ENCODE data around the gene ANAPC7. TPM values are rescaled to one million over a fixed set of nuclear protein-coding genes. Genes with fewer than 3 reads are reported as not detected.
"Not testable (repeated sequence)": the region's sequence is repeated elsewhere in the genome, so short reads cannot be mapped to it uniquely, and the experiment has no call there.

ANAPC7 gene
- total RNA-seq = 10 to 100 TPM; 52.1 to 65.8 TPM
- 100 to 1,000 TPM in 1 of 2 donors, 10 to 100 TPM in 1; 81.5 to 117 TPM for polyA plus RNA-seq (ENCODE audit: insufficient read length in 2 of 2)
- long read RNA-seq, donor 1, transcript ANAPC7-203 (11 exons, 3,045 nt) = major isoform, 9 of 17 reads
- long read RNA-seq, donor 1, transcript ANAPC7-201 (10 exons, 2,200 nt) = minor isoform, 5 of 17 reads
- long read RNA-seq, donor 1, partial matches to known transcripts = 0 of 17 reads
- long read RNA-seq, donor 1, other reads (novel, unspliced or antisense) = 0 of 17 reads
- long read RNA-seq, donor 2, partial matches to known transcripts = 0 of 3 reads
- long read RNA-seq, donor 2, other reads (novel, unspliced or antisense) = 0 of 3 reads
- long read RNA-seq, donor 3, transcript ANAPC7-203 (11 exons, 3,045 nt) = major isoform, 5 of 5 reads
- long read RNA-seq, donor 3, partial matches to known transcripts = 0 of 5 reads
- long read RNA-seq, donor 3, other reads (novel, unspliced or antisense) = 0 of 5 reads
- long read RNA-seq, donor 4, transcript ANAPC7-203 (11 exons, 3,045 nt) = major isoform, 8 of 10 reads
- long read RNA-seq, donor 4, partial matches to known transcripts = 0 of 10 reads
- long read RNA-seq, donor 4, other reads (novel, unspliced or antisense) = 0 of 10 reads

DNA sequence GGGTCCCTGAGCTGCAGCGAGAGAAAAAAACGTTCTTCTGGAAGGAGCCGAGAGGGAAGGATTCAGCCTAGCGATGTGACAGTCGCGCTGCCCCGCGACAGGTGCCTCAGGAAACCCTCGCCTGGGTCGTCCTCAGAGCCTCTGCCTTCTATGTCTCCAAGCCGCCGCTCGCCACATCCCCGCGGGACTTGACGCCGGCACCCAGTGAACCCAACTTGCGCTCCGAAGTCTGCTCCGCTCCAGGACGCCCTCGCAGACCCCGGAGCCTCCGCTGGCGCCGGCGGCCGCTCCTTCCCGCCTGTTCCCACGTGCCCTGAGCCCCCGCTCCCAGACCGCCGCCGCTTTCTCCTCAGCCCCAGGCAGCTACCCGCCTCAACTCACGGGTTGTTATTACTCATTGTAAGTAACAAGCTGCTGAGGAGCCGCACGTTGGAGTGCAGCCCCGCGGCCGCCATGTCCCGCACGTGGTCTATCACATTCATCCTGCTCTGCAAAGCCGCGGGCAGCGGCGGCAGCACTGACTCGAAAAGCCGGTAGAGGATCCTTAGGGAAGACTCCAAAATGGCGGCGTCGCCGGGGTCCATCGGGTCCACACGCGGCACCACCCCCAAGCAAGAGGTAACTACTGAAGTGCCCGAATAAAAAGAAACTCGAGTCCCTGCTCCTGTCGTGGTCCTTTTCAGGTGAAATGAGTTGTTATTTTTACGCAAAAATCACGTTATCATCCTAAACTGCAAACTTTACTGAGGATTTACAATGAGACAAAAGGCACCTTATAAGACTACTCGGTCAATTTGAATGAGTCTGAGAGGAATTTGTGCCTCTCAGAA, at the start of gene ANAPC7:
Gene ANAPC7, minus strand, starts transcription at position 563 of the 830 bp plus-strand sequence. Its CDS starts 81 bp downstream, at position 482.
- H3K9me3 ChIP-seq (ENCODE audit: control insufficient read depth, insufficient read depth, low read length) = no peaks in the 10 kb centered on the region
- peak within 1 kb of the TSS; percentile 96 for H3K27ac ChIP-seq (ENCODE audit: low read depth, low read length)
- peaks cover 17% of the 10 kb centered on the region for H3K4me1 ChIP-seq (ENCODE audit: control insufficient read depth, insufficient read depth, low read length)
- peak; percentile 80 to 98 (median 85) for DNase-seq (ENCODE audit: low read depth in 4 of 6, low spot score in 6 of 6)
- peaks cover 18% of the 10 kb centered on the region for H3K36me3 ChIP-seq (ENCODE audit: control insufficient read depth, insufficient read depth, low read length)
- H3K27me3 ChIP-seq (ENCODE audit: control insufficient read depth, insufficient read depth, low read length) = no peaks in the 10 kb centered on the region
- peak within 1 kb of the TSS; percentile 89 for H3K4me3 ChIP-seq (ENCODE audit: low read depth, low read length)
- WGBS (ENCODE audit: insufficient coverage) = 0% methylated on average over 54 of the region's 62 CpGs

DNA sequence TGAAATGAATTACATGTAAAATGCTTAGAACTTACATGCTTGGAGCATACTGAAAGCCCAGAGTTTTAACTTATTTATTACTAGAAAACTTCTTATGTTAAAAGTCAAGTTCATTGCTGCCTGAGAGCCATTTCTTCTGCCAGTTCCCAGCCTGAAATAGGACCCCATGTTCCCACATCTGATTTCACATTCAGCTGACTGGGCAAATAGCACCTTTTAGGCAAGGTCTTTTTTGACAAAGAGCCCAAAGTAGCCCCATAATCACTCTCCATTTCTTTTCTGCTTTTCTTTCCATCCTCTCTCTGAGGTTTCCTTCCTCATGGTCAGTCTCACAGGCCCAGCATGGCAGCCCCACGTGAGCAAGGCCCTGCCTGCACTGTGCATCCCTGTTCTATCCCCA, 47.8 kb upstream of the ANAPC7 start:
- Histone ChIP-seq H3K9me3 (ENCODE audit: control insufficient read depth, insufficient read depth, low read length) (no peaks in the 10 kb centered on the region), H3K27ac (ENCODE audit: low read depth, low read length) (no peak overlapping the region), H3K27me3 (ENCODE audit: control insufficient read depth, insufficient read depth, low read length) (no peaks in the 10 kb centered on the region), H3K4me1 (ENCODE audit: control insufficient read depth, insufficient read depth, low read length) (peaks cover 21% of the 10 kb centered on the region), H3K36me3 (ENCODE audit: control insufficient read depth, insufficient read depth, low read length) (peaks cover 26% of the 10 kb centered on the region), H3K4me3 (ENCODE audit: low read depth, low read length) (no peak overlapping the region)
- no CpG with 5 or more reads among the region's 1 CpG for WGBS (ENCODE audit: insufficient coverage)
- DNase-seq (ENCODE audit: low read depth in 4 of 6, low spot score in 6 of 6) = no peak

- Histone ChIP-seq H3K27me3 (ENCODE audit: control insufficient read depth, insufficient read depth, low read length) (no peaks in the 10 kb centered on the region), H3K36me3 (ENCODE audit: control insufficient read depth, insufficient read depth, low read length) (peaks cover 20% of the 10 kb centered on the region), H3K9me3 (ENCODE audit: control insufficient read depth, insufficient read depth, low read length) (no peaks in the 10 kb centered on the region), H3K4me3 (ENCODE audit: low read depth, low read length) (peak within 1 kb of the TSS; percentile 97), H3K27ac (ENCODE audit: low read depth, low read length) (peak within 1 kb of the TSS; percentile 94), H3K4me1 (ENCODE audit: control insufficient read depth, insufficient read depth, low read length) (peaks cover 21% of the 10 kb centered on the region)
- peak; percentile 79 to 98 (median 89) for DNase-seq (ENCODE audit: low read depth in 4 of 6, low spot score in 6 of 6)
- under 1% methylated on average over 49 of the region's 51 CpGs for WGBS (ENCODE audit: insufficient coverage)
Observed at GRCh38 chr12:110449799-110450497, 46.4 kb upstream of the ANAPC7 start, which contains the start of gene ARPC3. Gene ARPC3 (minus strand): TSS chr12:110450337. CDS start chr12:110450260, 77 bp downstream.

- H3K9me3 ChIP-seq (ENCODE audit: control insufficient read depth, insufficient read depth, low read length) = no peaks in the 10 kb centered on the region
- no peak overlapping the region for H3K27ac ChIP-seq (ENCODE audit: low read depth, low read length)
- peaks cover 13% of the 10 kb centered on the region for H3K4me1 ChIP-seq (ENCODE audit: control insufficient read depth, insufficient read depth, low read length)
- H3K27me3 ChIP-seq (ENCODE audit: control insufficient read depth, insufficient read depth, low read length) = no peaks in the 10 kb centered on the region
- no peak for DNase-seq (ENCODE audit: low read depth in 4 of 6, low spot score in 6 of 6)
- no peak overlapping the region for H3K4me3 ChIP-seq (ENCODE audit: low read depth, low read length)
- no CpG with 5 or more reads among the region's 3 CpGs for WGBS (ENCODE audit: insufficient coverage)
- peaks cover 46% of the 10 kb centered on the region for H3K36me3 ChIP-seq (ENCODE audit: control insufficient read depth, insufficient read depth, low read length)
Observed at GRCh38 chr12:110444455-110444854, 40.9 kb upstream of the ANAPC7 start.

DNA sequence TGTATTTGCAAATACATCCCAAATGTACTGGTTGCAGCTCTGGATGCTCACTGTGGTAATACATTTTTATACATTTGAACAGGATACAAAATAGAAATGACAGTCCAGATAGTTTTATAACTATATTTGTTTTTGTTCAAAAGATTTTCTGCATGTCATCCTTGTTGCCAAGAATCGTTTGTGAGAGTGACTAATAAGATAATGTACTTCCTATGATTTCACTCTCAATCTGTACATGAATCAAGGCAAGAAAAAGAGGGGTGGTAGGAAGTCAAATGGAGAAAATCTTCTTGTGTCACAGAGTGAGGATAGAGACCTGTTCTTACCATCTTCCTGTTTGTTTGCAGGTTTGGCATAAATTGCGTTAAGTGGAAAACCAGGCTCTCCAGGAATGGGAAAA, 32.7 kb upstream of the ANAPC7 start:
- Histone ChIP-seq H3K27ac (ENCODE audit: low read depth, low read length) (no peak overlapping the region), H3K9me3 (ENCODE audit: control insufficient read depth, insufficient read depth, low read length) (no peaks in the 10 kb centered on the region), H3K36me3 (ENCODE audit: control insufficient read depth, insufficient read depth, low read length) (peaks cover 57% of the 10 kb centered on the region), H3K4me1 (ENCODE audit: control insufficient read depth, insufficient read depth, low read length) (peaks cover 5% of the 10 kb centered on the region), H3K4me3 (ENCODE audit: low read depth, low read length) (no peak overlapping the region), H3K27me3 (ENCODE audit: control insufficient read depth, insufficient read depth, low read length) (no peaks in the 10 kb centered on the region)
- WGBS (ENCODE audit: insufficient coverage) = no CpG with 5 or more reads among the region's 2 CpGs
- DNase-seq (ENCODE audit: low read depth in 4 of 6, low spot score in 6 of 6) = no peak

- Histone ChIP-seq H3K4me1 (ENCODE audit: control insufficient read depth, insufficient read depth, low read length) (peaks cover 5% of the 10 kb centered on the region), H3K9me3 (ENCODE audit: control insufficient read depth, insufficient read depth, low read length) (no peaks in the 10 kb centered on the region), H3K27me3 (ENCODE audit: control insufficient read depth, insufficient read depth, low read length) (no peaks in the 10 kb centered on the region), H3K36me3 (ENCODE audit: control insufficient read depth, insufficient read depth, low read length) (peaks cover 20% of the 10 kb centered on the region), H3K27ac (ENCODE audit: low read depth, low read length) (no peak overlapping the region), H3K4me3 (ENCODE audit: low read depth, low read length) (peak overlapping the region; percentile 47)
- WGBS (ENCODE audit: insufficient coverage) = 93% methylated on average over 3 of the region's 12 CpGs
- no peak for DNase-seq (ENCODE audit: low read depth in 4 of 6, low spot score in 6 of 6)
Observed at GRCh38 chr12:110431957-110432587, 28.6 kb upstream of the ANAPC7 start.

DNA sequence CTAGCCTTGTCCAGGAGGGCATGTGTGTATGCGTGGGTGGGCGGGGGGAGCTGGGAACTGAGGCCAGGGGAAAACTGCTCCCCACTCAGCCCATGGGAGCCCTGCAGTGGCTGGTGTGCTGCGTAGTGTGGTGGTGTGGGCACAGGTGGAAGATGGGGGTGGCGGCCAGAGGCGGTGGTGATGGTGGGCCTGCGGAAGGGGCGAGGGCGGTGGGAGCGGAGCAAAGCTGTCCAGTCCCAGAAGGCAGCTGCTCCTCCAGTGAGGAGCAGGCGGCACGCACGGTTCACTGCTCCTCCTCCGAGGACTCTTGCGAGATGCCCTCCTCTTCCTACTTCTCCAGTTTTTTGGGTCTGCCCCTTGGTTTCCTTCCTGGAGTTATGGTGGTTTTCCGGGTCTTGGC, 26.2 kb upstream of the ANAPC7 start:
- not testable (repeated sequence) for H3K4me1 ChIP-seq (ENCODE audit: control insufficient read depth, insufficient read depth, low read length); H3K9me3 ChIP-seq (ENCODE audit: control insufficient read depth, insufficient read depth, low read length); H3K27ac ChIP-seq (ENCODE audit: low read depth, low read length); DNase-seq (ENCODE audit: low read depth in 4 of 6, low spot score in 6 of 6); H3K4me3 ChIP-seq (ENCODE audit: low read depth, low read length); H3K27me3 ChIP-seq (ENCODE audit: control insufficient read depth, insufficient read depth, low read length)
- 97% methylated on average over 10 of the region's 15 CpGs for WGBS (ENCODE audit: insufficient coverage)
- H3K36me3 ChIP-seq (ENCODE audit: control insufficient read depth, insufficient read depth, low read length) = peaks cover 11% of the 10 kb centered on the region

DNA sequence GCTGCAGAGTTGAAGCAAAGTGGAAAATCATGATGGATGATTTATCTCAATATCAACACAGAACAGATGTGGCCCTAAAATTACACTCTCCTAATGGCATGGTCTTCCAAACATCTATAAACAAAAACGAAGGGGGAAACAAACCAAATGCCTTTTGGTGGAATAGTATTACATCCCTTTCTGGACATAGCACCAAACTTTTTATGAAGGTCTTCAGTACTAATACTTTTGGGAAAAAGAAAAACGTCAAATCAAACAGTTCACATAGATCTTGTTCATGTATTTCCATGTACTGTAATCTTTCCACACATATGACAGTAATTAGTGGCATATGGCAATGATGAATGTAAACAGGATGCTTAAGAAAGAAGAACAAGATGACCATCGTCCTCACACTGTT, 22.9 kb upstream of the ANAPC7 start:
- WGBS (ENCODE audit: insufficient coverage) = 100% methylated on average over 1 of the region's 3 CpGs
- DNase-seq (ENCODE audit: low read depth in 4 of 6, low spot score in 6 of 6) = no peak
- Histone ChIP-seq H3K4me1 (ENCODE audit: control insufficient read depth, insufficient read depth, low read length) (peaks cover under 1% of the 10 kb centered on the region), H3K27ac (ENCODE audit: low read depth, low read length) (no peak overlapping the region), H3K4me3 (ENCODE audit: low read depth, low read length) (no peak overlapping the region), H3K36me3 (ENCODE audit: control insufficient read depth, insufficient read depth, low read length) (no peaks in the 10 kb centered on the region), H3K9me3 (ENCODE audit: control insufficient read depth, insufficient read depth, low read length) (no peaks in the 10 kb centered on the region), H3K27me3 (ENCODE audit: control insufficient read depth, insufficient read depth, low read length) (no peaks in the 10 kb centered on the region)

Data from spinal cord (tissue), 10 donors.